Fibroblast of upper back skin (primary cell): Measurements from ENCODE around the gene LTBR.

Experiments
- DNase-seq: peaks from one replicate; pipeline ENCODE4 v3.0.0-alpha.2; 2013

Gene LTBR

GRCh38 chr12:6346942-6347341, 37.0 kb upstream of the LTBR start:
- DNase-seq, result no peak

DNA sequence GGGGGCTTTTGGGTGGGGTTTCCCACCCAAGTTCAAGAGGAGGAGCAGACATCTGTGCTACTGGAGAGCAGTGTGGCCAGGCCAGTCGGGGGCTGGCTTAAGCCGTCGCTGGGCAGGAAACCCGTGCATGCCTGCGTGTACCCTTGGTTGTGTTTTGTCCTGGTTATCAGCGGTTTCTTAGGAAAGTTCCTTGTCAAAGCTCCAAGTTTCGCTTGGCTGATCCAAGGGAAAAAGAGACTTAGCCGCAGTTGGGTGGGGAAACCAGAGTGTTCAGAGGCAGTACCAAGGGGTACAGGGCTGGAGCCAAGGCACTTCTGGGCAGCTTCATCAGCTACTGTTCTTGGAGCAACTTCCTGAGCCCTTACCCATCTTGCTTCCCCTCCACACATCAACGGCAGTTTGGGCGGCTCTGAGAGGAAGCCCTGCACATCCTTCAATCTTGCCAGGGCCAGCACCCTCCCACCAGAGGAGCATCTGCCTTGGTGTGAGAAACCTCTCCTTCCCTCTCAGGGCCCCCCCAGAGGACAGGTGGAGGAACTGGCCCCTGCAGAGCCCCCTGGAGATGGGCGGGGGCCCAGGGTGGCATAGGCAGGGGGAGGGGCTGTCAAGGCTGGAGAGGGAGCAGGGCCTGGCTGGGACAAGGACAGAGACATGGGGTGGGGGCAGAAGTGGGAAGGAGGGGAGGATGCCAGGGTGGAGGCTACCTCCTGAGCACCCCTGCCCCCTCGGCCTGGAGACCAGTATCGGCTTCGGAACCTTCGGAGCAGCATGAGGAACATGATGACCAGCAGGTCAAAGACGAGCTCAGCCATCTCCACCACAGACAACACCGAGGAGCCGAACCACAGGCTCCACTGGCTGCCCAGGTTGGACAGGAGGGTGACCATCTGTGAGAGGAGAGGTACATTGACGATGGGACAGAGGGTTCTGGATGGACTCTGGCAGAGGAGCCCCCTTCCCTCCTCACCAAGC, 36.3 kb upstream of the LTBR start:
- DNase-seq, result no peak

DNA sequence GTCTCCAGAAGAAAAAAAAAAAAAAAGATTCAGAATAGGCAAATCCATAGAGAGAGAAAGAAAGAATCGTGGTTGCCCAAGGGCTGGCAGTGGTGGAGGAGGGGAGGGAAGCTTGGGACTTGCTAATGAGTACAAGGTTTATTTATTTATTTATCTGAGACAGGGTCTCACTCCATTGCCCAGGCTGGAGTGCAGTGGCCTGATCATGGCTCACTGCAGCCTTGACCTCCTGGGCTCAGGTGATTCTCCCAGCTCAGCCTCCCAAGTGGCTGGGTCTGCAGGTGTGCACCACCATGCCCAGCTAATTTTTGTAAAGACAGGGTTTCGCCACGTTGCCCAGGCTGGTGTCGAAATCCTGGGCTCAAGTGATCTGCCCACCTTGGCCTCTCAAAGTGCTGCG, 32.3 kb upstream of the LTBR start:
- no peak for DNase-seq

- DNase-seq, result no peak
Measured at GRCh38 chr12:6352193-6353173, 31.5 kb upstream of the LTBR start.

DNA sequence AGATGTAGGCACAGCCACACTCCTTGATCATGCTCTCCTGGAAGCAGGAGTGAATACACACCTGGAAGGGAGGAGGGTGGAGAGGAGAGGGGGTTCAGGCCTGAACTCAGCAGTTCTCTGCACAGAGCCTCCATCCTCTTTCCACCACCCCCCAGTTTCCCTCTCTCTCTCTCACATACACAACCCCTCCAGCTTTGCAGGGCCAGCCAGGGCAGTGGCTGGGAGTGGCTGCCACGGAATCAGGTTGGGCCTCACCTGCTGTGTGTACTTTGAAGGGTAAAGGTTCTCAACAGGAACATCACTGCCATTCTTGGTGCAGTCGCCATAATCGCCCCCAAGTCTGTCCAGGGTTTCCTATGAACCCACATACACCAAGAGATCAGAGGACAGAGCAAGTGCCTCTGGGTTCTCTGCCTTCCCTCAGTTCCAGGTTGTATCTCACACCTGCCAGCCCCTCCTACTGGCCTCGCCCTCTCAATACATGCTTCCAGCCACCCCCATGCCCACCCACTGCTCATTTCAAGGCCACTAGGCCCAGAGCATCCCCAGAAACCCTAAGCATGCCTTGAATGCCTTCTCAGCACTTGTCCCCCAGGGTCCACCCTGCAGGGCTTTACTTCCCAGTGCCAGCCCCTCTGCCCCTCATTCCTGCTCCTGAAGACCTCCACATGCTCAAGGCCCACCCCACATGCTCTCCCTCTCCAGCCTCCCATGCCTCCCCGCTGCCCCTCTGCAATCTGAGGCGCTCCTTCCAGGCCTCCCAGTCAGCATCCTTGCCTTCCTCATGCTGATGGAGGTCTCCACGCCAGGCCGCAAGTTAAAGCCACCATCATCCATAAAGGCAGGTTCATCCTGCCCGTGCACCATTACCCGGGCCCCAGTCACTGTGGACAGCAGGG, 29.2 kb upstream of the LTBR start:
- DNase-seq, result no peak

GRCh38 chr12:6355491-6356373, 28.2 kb upstream of the LTBR start:
- DNase-seq, result no peak

DNA sequence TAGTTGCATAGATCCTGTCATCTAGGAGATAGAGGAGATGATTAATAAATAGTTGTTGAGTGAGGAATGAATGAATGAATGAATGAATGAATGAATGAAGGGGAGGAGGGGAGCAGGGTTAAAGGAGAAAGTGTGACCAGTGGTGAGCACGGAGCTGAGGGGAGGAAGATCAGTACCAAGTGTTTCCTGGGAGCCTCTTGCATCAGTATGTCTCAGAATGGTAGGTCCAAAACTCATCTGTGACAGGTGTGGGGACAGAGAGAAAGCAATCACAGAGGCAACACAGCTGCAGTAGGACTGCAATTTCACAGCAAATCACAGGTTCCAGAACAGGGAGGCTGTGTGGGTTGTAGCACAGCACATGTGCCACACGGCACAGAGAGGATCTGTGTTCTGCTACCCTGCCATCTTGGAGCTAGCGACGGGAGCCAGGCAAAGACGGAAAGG, 27.6 kb upstream of the LTBR start:
- DNase-seq, result no peak

- no peak for DNase-seq
Measured at GRCh38 chr12:6358881-6359280, 25.1 kb upstream of the LTBR start.

- no peak for DNase-seq
Measured at GRCh38 chr12:6360080-6360571, 23.8 kb upstream of the LTBR start.

DNA sequence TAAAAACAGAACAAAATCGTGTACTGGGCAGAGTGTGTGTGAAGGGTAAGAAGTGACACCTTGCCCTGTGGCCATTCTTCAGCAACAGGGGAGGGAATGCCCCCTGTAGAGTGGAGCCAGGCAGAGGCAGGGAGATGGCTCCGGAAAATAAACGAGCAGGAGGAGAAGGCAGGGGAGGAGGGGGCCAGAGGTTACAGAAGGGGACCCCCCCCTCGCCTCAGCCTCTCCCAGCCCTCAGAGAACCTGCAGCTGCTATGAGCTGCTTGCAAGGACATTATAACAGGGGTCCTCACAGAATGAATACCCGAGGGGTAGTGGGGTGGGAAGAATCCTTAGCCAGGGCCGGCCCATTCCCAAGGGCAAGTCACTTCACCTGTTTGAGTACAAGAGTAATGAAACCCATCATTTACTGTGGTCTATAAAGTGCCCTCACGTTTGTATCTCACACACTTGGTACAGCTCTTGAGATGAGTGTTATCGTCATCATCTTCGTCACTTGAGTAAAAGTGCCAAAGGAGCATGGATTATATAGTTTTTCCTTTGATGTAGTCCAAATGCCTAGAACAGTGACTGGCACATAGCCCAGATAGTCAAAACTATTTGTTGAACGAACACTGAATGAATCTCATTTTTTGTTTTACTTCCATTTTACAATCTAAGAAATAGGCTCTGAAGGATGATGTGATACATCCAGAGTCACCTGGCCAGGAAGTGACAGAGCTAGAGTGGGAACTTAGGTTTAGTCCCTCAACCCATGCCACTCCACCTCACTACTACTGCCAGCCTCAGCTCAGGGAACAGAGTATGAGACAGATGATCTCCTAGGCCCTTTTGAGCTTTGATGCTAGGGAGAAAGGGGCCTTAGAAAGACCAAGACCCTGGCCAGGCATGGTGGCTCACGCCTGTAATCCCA, 23.1 kb upstream of the LTBR start:
- DNase-seq, result no peak

- DNase-seq, result no peak
Measured at GRCh38 chr12:6361834-6362233, 22.1 kb upstream of the LTBR start.

- DNase-seq, result no peak
Measured at GRCh38 chr12:6362403-6362802, 21.6 kb upstream of the LTBR start.

GRCh38 chr12:6363010-6363329, 21.0 kb upstream of the LTBR start:
- no peak for DNase-seq

- peak; percentile 48 for DNase-seq
Measured at GRCh38 chr12:6363330-6364043, 20.5 kb upstream of the LTBR start.

- DNase-seq, result no peak
Measured at GRCh38 chr12:6364044-6364374, 20.0 kb upstream of the LTBR start.

GRCh38 chr12:6367065-6367968, 16.6 kb upstream of the LTBR start:
- DNase-seq, result peak; percentile 62

- no peak for DNase-seq
Measured at GRCh38 chr12:6367969-6368892, 15.7 kb upstream of the LTBR start.
